OCI-LY7 (cell line): ENCODE results near the gene INPP5A.

Experiments
- EZH2phosphoT487 ChIP-seq: fragments of 200-600 bp; sonication (generic); IDR thresholded peaks from 2 replicates; pipeline ENCODE4 v1.6.1; 2018; ENCODE audit warnings: low read depth, borderline replicate concordance, mild to moderate bottlenecking, mixed run types, antibody characterized with exemption, low read length, moderate library complexity, mixed read lengths
- TF ChIP-seq, protein P1 (sequence below): fragments of 200-600 bp; sonication (generic); conservative IDR thresholded peaks from 2 replicates; pipeline ENCODE4 v1.5.1; 2014; ENCODE audit warnings: mild to moderate bottlenecking, antibody characterized with exemption, low read length, moderate library complexity, mixed read lengths

DNA sequence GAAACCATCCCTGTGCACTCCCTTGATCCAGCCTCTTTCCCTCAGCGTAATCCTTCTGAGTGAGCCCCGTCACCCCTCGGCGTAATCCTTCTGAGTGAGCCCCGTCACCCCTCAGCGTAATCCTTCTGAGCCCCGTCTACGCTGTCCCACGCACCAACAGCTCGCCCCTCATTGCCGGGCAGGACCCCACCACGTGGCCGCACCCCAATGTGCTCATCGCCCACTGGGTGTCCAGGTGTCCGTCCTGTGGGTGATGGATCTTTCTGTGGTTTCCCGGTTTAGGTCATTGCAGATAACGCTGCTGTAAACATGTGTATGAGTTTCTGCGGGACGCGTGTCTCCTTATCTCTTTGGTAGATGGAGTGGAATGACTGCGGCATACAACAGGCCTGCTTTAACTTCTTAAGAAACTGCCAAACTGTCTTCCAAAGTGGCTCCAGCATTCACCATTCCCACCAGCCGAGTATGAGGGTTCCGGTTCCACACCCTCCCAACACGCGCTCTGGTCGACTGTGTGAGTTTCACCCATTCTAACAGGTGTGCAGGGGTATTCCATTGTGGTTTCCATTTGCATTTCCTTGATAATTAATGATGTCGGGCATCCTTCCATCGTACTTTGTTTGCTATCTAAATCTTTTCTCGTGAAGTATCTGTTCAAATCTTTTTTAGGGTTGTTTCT lies 290.4 kb downstream of the INPP5A start:
- TF ChIP-seq, protein P1, sequence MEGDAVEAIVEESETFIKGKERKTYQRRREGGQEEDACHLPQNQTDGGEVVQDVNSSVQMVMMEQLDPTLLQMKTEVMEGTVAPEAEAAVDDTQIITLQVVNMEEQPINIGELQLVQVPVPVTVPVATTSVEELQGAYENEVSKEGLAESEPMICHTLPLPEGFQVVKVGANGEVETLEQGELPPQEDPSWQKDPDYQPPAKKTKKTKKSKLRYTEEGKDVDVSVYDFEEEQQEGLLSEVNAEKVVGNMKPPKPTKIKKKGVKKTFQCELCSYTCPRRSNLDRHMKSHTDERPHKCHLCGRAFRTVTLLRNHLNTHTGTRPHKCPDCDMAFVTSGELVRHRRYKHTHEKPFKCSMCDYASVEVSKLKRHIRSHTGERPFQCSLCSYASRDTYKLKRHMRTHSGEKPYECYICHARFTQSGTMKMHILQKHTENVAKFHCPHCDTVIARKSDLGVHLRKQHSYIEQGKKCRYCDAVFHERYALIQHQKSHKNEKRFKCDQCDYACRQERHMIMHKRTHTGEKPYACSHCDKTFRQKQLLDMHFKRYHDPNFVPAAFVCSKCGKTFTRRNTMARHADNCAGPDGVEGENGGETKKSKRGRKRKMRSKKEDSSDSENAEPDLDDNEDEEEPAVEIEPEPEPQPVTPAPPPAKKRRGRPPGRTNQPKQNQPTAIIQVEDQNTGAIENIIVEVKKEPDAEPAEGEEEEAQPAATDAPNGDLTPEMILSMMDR: no peak
- no peak for TF ChIP-seq EZH2phosphoT487
